HL-60 (cell line): ENCODE measurements around the gene PDXK.

Experiments
- TF ChIP-seq, protein P1 (sequence below): IDR thresholded peaks from one replicate; pipeline ENCODE4 v1.5.1; 2011; ENCODE audit warnings: low read length, control low read depth, inconsistent platforms; ENCODE audit not compliant: insufficient read depth
- TF ChIP-seq, protein P2 (sequence below): IDR thresholded peaks from 2 replicates; pipeline ENCODE4 v1.6.1; 2012; ENCODE audit warnings: low read depth; ENCODE audit not compliant: insufficient replicate concordance

DNA sequence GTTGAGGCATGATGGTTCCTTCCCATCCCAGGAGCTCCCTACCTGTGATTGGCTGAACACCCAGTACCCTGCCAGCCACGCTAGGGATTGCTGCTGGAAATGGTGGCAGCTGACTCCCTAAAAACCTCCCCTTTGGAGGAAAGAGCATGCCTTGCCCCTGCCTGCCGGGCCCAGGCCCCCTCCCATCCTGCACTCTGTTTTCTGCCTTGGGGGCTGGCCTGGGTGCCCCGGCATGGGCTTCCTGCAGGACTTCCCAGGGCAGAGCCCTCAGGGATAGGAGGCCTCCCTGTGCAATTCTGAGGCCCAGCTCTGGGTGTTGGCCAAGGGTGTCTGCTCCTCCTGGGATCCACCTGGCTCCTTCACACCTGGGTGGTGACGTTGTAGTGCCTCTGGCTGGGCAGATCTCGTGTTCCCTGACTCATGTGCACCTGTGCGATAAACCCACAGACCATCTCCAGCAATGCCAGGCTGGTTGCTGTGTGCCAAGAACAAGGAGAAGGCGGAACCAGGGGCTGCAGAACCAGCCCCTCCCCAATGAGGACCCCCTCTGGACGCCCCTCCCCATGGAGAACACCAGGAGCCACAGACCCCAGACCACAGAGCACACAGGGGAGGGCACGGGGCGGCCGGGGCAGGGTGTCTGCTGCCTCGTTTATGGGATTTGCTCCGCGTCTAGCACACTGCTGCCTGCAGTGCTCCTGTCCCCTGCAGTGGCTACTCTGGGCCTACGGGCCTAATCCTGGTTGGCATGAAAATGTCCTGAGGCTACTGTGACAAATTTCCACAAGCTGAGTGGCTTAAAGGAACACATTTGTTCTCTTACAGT is 43.6 kb downstream of the PDXK start:
- TF ChIP-seq, protein P1, sequence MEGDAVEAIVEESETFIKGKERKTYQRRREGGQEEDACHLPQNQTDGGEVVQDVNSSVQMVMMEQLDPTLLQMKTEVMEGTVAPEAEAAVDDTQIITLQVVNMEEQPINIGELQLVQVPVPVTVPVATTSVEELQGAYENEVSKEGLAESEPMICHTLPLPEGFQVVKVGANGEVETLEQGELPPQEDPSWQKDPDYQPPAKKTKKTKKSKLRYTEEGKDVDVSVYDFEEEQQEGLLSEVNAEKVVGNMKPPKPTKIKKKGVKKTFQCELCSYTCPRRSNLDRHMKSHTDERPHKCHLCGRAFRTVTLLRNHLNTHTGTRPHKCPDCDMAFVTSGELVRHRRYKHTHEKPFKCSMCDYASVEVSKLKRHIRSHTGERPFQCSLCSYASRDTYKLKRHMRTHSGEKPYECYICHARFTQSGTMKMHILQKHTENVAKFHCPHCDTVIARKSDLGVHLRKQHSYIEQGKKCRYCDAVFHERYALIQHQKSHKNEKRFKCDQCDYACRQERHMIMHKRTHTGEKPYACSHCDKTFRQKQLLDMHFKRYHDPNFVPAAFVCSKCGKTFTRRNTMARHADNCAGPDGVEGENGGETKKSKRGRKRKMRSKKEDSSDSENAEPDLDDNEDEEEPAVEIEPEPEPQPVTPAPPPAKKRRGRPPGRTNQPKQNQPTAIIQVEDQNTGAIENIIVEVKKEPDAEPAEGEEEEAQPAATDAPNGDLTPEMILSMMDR: no peak
- TF ChIP-seq, protein P2, sequence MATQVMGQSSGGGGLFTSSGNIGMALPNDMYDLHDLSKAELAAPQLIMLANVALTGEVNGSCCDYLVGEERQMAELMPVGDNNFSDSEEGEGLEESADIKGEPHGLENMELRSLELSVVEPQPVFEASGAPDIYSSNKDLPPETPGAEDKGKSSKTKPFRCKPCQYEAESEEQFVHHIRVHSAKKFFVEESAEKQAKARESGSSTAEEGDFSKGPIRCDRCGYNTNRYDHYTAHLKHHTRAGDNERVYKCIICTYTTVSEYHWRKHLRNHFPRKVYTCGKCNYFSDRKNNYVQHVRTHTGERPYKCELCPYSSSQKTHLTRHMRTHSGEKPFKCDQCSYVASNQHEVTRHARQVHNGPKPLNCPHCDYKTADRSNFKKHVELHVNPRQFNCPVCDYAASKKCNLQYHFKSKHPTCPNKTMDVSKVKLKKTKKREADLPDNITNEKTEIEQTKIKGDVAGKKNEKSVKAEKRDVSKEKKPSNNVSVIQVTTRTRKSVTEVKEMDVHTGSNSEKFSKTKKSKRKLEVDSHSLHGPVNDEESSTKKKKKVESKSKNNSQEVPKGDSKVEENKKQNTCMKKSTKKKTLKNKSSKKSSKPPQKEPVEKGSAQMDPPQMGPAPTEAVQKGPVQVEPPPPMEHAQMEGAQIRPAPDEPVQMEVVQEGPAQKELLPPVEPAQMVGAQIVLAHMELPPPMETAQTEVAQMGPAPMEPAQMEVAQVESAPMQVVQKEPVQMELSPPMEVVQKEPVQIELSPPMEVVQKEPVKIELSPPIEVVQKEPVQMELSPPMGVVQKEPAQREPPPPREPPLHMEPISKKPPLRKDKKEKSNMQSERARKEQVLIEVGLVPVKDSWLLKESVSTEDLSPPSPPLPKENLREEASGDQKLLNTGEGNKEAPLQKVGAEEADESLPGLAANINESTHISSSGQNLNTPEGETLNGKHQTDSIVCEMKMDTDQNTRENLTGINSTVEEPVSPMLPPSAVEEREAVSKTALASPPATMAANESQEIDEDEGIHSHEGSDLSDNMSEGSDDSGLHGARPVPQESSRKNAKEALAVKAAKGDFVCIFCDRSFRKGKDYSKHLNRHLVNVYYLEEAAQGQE: no peak
